Suprapubic skin (tissue), 4 donors: ENCODE data around the gene ECI1.

Source experiments
- CTCF ChIP-seq, 2 donors: fragments of 200-600 bp in 1 of 2; fragments of 450-650 bp in 1 of 2; sonication (generic) in 1 of 2; IDR thresholded peaks; one replicate each; pipeline ENCODE4 v1.5.1; 2016 to 2019; ENCODE audit warnings: antibody characterized with exemption in 2 of 2, mild to moderate bottlenecking in 1 of 2, moderate library complexity in 1 of 2
- POLR2A ChIP-seq, 2 donors: fragments of 450-650 bp; IDR thresholded peaks; one replicate each; pipeline ENCODE4 v1.6.1; 2017; ENCODE audit warnings: antibody characterized with exemption in 2 of 2, mild to moderate bottlenecking in 2 of 2, moderate library complexity in 2 of 2
- POLR2AphosphoS5 ChIP-seq, 3 donors: sonication (generic); formaldehyde crosslinking; IDR thresholded peaks; one replicate each; pipeline ENCODE4 v1.6.1; 2017; ENCODE audit warnings: antibody characterized with exemption in 3 of 3

GRCh38 chr16:2190659-2191445 is 60.5 kb downstream of the ECI1 start:
- TF ChIP-seq POLR2AphosphoS5 (IDR thresholded peaks at IDR 0.05) (no peak), CTCF (IDR thresholded peaks at IDR 0.05) (no peak), POLR2A (IDR thresholded peaks at IDR 0.05) (no peak)
